ENCODE measurements around the gene ADPRH.

Gene ADPRH

DNA sequence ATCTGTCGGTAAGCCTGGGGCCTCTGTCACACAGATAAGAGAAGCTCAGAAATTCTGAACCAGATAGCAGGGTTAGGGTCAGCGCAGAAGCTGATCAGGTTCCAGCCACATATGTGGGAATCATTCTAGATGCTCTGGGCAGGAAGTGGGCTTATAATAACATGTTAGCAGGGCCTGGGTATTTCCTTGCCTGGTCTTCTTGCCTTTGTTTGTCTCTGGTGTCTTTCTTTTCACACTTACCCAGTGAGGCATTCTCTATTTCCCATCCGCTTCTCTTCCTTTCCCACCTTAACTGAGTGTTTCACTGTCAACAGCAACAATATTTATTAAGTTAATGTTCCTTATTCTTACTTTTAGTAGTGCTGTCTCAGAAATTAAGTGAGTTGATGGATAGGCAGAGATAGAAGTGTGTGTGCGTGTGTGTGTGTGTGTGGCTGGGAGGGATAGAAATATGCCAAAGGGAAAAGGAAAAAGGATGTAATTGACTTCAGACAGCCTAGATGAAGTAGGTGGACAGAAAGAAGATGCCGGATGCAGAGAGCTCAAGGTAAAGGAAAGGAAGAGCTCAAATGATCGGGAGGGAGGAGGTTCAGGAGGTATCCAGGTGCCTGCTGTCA lies 20.4 kb downstream of the ADPRH start:
- H3K9me3 ChIP-seq (ENCODE audit: insufficient read depth, low read depth, low read length): no peaks in the 10 kb centered on the region
- H3K4me3 ChIP-seq (ENCODE audit: low read length, poor library complexity, severe bottlenecking): no peak overlapping the region
- no peak overlapping the region for H3K9ac ChIP-seq (ENCODE audit: low read depth, low read length, poor library complexity, severe bottlenecking)
- H3K4me2 ChIP-seq (ENCODE audit: low read depth, low read length, poor library complexity, severe bottlenecking): no peak overlapping the region
- no peaks in the 10 kb centered on the region for H3K36me3 ChIP-seq (ENCODE audit: insufficient read depth, low read length)
- TF ChIP-seq, protein P1, sequence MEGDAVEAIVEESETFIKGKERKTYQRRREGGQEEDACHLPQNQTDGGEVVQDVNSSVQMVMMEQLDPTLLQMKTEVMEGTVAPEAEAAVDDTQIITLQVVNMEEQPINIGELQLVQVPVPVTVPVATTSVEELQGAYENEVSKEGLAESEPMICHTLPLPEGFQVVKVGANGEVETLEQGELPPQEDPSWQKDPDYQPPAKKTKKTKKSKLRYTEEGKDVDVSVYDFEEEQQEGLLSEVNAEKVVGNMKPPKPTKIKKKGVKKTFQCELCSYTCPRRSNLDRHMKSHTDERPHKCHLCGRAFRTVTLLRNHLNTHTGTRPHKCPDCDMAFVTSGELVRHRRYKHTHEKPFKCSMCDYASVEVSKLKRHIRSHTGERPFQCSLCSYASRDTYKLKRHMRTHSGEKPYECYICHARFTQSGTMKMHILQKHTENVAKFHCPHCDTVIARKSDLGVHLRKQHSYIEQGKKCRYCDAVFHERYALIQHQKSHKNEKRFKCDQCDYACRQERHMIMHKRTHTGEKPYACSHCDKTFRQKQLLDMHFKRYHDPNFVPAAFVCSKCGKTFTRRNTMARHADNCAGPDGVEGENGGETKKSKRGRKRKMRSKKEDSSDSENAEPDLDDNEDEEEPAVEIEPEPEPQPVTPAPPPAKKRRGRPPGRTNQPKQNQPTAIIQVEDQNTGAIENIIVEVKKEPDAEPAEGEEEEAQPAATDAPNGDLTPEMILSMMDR (conservative IDR thresholded peaks at IDR 0.05; ENCODE audit: low read length): no peak
- TF ChIP-seq EZH2phosphoT487 (IDR thresholded peaks at IDR 0.05; ENCODE audit: borderline replicate concordance): no peak
- H3K4me1 ChIP-seq (ENCODE audit: insufficient read depth, low read length, poor library complexity, severe bottlenecking): no peaks in the 10 kb centered on the region
- no peaks in the 10 kb centered on the region for H3F3A ChIP-seq (ENCODE audit: low read depth)
- H3K79me2 ChIP-seq (ENCODE audit: insufficient read depth, low read length): no peaks in the 10 kb centered on the region
- H3K9me2 ChIP-seq (replicated peaks; ENCODE audit: low read depth, low read length): no peaks in the 10 kb centered on the region
- no peaks in the 10 kb centered on the region for H4K20me1 ChIP-seq (ENCODE audit: insufficient read depth, low read length, poor library complexity, severe bottlenecking)
- H3K27me3 ChIP-seq (ENCODE audit: insufficient read depth, low read length, poor library complexity, severe bottlenecking): no peaks in the 10 kb centered on the region
- H2AFZ ChIP-seq (ENCODE audit: low read length): peak overlapping the region; percentile 42; the same call in 1 of the 2 replicates

DNA sequence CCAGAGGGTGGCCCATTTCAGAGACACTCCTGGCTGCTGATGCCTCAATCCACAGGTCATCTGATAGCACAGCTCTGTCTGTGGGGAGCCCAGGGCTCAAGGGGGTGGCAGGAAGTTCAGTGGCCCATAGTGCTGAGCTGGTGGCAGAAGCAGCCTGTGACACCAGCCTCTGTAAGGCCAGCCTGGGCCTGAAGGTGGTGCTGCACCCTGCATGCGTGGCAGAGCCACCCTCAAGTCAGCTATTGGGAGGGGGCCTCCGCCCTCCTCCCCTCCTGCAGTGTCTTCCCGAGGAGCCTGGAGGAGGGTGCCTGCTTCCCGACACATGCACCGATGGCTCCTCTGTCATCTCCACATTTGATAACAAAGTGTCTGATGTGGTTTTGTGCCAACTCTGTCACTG lies 21.4 kb downstream of the ADPRH start:
- Histone ChIP-seq H3K27me3 (ENCODE audit: insufficient read depth, low read length, poor library complexity, severe bottlenecking) (no peaks in the 10 kb centered on the region), H4K20me1 (ENCODE audit: insufficient read depth, low read length, poor library complexity, severe bottlenecking) (no peaks in the 10 kb centered on the region), H3K79me2 (ENCODE audit: insufficient read depth, low read length) (no peaks in the 10 kb centered on the region), H3K4me1 (ENCODE audit: insufficient read depth, low read length, poor library complexity, severe bottlenecking) (no peaks in the 10 kb centered on the region), H3K9ac (ENCODE audit: low read depth, low read length, poor library complexity, severe bottlenecking) (no peak overlapping the region), H3K4me2 (ENCODE audit: low read depth, low read length, poor library complexity, severe bottlenecking) (no peak overlapping the region), H3F3A (ENCODE audit: low read depth) (no peaks in the 10 kb centered on the region), H2AFZ (ENCODE audit: low read length) (peak overlapping the region; percentile 55), H3K4me3 (ENCODE audit: low read length, poor library complexity, severe bottlenecking) (no peak overlapping the region), H3K36me3 (ENCODE audit: insufficient read depth, low read length) (no peaks in the 10 kb centered on the region), H3K9me2 (replicated peaks; ENCODE audit: low read depth, low read length) (no peaks in the 10 kb centered on the region), H3K9me3 (ENCODE audit: insufficient read depth, low read depth, low read length) (no peaks in the 10 kb centered on the region)
- no peak for TF ChIP-seq EZH2phosphoT487 (IDR thresholded peaks at IDR 0.05; ENCODE audit: borderline replicate concordance)
- TF ChIP-seq, protein P1 (conservative IDR thresholded peaks at IDR 0.05; ENCODE audit: low read length): peak; percentile 73

DNA sequence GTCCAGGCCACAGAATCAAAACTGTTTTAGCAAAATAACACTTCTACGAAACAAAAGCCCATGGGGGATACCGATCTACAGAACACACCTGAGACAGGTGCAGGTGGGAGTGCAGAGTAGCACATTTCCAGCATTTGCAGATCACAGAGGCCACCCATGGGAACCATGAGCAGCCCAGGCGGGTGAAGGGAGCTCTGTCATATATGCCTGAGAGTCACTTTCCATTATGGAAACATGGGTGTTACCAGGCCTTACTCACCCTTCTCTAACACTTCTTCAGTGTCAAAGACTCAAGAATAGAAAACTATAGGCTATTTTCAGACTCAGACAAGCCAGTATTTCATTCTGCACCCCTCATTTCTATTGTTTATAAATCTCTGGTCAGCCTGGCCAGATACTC lies 21.9 kb downstream of the ADPRH start:
- H2AFZ ChIP-seq (ENCODE audit: low read length): peak overlapping the region; percentile 55; the same call in 1 of the 2 replicates
- no peaks in the 10 kb centered on the region for H3K9me2 ChIP-seq (replicated peaks; ENCODE audit: low read depth, low read length)
- TF ChIP-seq, protein P1 (conservative IDR thresholded peaks at IDR 0.05; ENCODE audit: low read length): no peak
- no peak for TF ChIP-seq EZH2phosphoT487 (IDR thresholded peaks at IDR 0.05; ENCODE audit: borderline replicate concordance)

More for the DNA sequence above, 21.9 kb downstream of the ADPRH start:
- Histone ChIP-seq H3K9ac (ENCODE audit: low read depth, low read length, poor library complexity, severe bottlenecking) (no peak overlapping the region), H3K4me2 (ENCODE audit: low read depth, low read length, poor library complexity, severe bottlenecking) (no peak overlapping the region), H3K9me3 (ENCODE audit: insufficient read depth, low read depth, low read length) (no peaks in the 10 kb centered on the region), H3K36me3 (ENCODE audit: insufficient read depth, low read length) (no peaks in the 10 kb centered on the region), H3K4me3 (ENCODE audit: low read length, poor library complexity, severe bottlenecking) (no peak overlapping the region), H3F3A (ENCODE audit: low read depth) (no peaks in the 10 kb centered on the region), H3K79me2 (ENCODE audit: insufficient read depth, low read length) (no peaks in the 10 kb centered on the region), H3K4me1 (ENCODE audit: insufficient read depth, low read length, poor library complexity, severe bottlenecking) (no peaks in the 10 kb centered on the region), H4K20me1 (ENCODE audit: insufficient read depth, low read length, poor library complexity, severe bottlenecking) (no peaks in the 10 kb centered on the region), H3K27me3 (ENCODE audit: insufficient read depth, low read length, poor library complexity, severe bottlenecking) (no peaks in the 10 kb centered on the region)

All from Loucy (cell line).